ENCODE data around the gene PLCH2. TPM values are rescaled to one million over a fixed set of nuclear protein-coding genes. Genes with fewer than 3 reads are reported as not detected.

Gene PLCH2
- total and polyA plus RNA-seq, 2 of the 13 experiments (the other 11 are each of a cell fraction or from before 2014, with no cell fraction given): 0.15 to 0.67 TPM

DNA sequence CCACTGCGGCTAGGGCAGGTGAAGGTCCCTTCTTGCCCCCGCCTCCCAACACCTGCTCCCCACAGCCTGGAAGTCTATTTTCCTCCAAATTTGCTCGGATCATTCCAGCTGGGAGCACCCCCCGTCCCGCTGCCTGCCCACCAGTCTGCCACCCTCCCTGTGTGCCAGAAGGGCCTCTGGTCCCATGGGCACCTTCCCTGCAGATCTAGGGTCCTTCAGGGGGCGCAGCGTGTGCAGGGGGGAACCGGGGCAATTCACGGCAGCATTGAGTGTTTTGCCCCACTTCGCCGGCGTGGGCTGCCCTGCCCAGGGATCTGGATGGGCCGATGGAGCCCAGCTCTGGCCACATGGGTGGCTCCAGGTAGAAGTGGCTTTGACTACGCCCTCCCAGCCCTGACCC is 37.4 kb upstream of the PLCH2 start:
- ChIA-PET CTCF (ENCODE audit: low intra/inter-chr PET ratio, low total read pairs) (no interaction called here), POLR2A (no interaction called here)
- Histone ChIP-seq H3K4me3 (replicated peaks in 1 of 3; ENCODE audit: insufficient read depth in 1 of 3, low read depth in 2 of 3, low read length in 3 of 3) (no peak overlapping the region), H3K4me2 (ENCODE audit: low read depth, low read length) (no peak overlapping the region), H3K36me3 (replicated peaks in 1 of 2; ENCODE audit: control insufficient read depth in 1 of 2, insufficient read depth in 2 of 2, low read length in 2 of 2) (no peaks in the 10 kb centered on the region), H4K20me1 (ENCODE audit: insufficient read depth, low read length) (peaks cover 7% of the 10 kb centered on the region; the same call in 1 of the 2 replicates), H3K27me3 (ENCODE audit: control insufficient read depth in 1 of 2, insufficient read depth in 2 of 2, low read length in 2 of 2) (peaks cover 31 to 75% of the 10 kb centered on the region in 2 experiments), H3K27ac (ENCODE audit: extremely low read length, insufficient read depth, low read length) (no peak overlapping the region), H3K9me3 (ENCODE audit: low read length) (no peaks in the 10 kb centered on the region), H3K9ac (ENCODE audit: insufficient read depth, low read depth, low read length) (no peak overlapping the region), H3K4me1 (ENCODE audit: insufficient read depth, low read length) (no peaks in the 10 kb centered on the region), H3K79me2 (ENCODE audit: insufficient read depth, low read length) (no peaks in the 10 kb centered on the region), H2AFZ (ENCODE audit: low read length) (no peak overlapping the region)
- in situ Hi-C loops (cut with HindIII; ENCODE audit: extremely low pct_ligation_motif_present, low pct_unique_long_range_greater_than_20kb): no loop called here
- DNase-seq (ENCODE audit: low spot score): no peak
- no peak for ATAC-seq
- 11% methylated on average over 7 of the region's 14 CpGs for WGBS (ENCODE audit: low lambda C conversion rate)
- no TSS peak for BruUV-seq (replicated peaks)
- intact Hi-C loops (cut with micrococcal nuclease; ENCODE audit: unreplicated experiment): no loop called here
- FAIRE-seq: no peak
- TF ChIP-seq ZNF441 (CRISPR knock-in tag; IDR thresholded peaks at IDR 0.05; ENCODE audit: borderline replicate concordance): no peak
- TF ChIP-seq, protein P1, sequence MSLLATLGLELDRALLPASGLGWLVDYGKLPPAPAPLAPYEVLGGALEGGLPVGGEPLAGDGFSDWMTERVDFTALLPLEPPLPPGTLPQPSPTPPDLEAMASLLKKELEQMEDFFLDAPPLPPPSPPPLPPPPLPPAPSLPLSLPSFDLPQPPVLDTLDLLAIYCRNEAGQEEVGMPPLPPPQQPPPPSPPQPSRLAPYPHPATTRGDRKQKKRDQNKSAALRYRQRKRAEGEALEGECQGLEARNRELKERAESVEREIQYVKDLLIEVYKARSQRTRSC (CRISPR knock-in tag; IDR thresholded peaks at IDR 0.05; ENCODE audit: low read depth): no peak
- TF ChIP-seq, protein P2, sequence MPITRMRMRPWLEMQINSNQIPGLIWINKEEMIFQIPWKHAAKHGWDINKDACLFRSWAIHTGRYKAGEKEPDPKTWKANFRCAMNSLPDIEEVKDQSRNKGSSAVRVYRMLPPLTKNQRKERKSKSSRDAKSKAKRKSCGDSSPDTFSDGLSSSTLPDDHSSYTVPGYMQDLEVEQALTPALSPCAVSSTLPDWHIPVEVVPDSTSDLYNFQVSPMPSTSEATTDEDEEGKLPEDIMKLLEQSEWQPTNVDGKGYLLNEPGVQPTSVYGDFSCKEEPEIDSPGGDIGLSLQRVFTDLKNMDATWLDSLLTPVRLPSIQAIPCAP (CRISPR knock-in tag; IDR thresholded peaks at IDR 0.05; ENCODE audit: low read depth): no peak
- no peak for TF ChIP-seq SMARCC2 (IDR thresholded peaks at IDR 0.05)
- no peak for TF ChIP-seq ZFAT (CRISPR knock-in tag; conservative IDR thresholded peaks at IDR 0.05)
- TF ChIP-seq RFX3 (CRISPR knock-in tag; IDR thresholded peaks at IDR 0.05): no peak
- TF ChIP-seq PHF5A (CRISPR knock-in tag; IDR thresholded peaks at IDR 0.05; ENCODE audit: low read depth, unreplicated experiment): no peak
- no peak for TF ChIP-seq ZNF3 (CRISPR knock-in tag; IDR thresholded peaks at IDR 0.05)
- TF ChIP-seq, protein P3, sequence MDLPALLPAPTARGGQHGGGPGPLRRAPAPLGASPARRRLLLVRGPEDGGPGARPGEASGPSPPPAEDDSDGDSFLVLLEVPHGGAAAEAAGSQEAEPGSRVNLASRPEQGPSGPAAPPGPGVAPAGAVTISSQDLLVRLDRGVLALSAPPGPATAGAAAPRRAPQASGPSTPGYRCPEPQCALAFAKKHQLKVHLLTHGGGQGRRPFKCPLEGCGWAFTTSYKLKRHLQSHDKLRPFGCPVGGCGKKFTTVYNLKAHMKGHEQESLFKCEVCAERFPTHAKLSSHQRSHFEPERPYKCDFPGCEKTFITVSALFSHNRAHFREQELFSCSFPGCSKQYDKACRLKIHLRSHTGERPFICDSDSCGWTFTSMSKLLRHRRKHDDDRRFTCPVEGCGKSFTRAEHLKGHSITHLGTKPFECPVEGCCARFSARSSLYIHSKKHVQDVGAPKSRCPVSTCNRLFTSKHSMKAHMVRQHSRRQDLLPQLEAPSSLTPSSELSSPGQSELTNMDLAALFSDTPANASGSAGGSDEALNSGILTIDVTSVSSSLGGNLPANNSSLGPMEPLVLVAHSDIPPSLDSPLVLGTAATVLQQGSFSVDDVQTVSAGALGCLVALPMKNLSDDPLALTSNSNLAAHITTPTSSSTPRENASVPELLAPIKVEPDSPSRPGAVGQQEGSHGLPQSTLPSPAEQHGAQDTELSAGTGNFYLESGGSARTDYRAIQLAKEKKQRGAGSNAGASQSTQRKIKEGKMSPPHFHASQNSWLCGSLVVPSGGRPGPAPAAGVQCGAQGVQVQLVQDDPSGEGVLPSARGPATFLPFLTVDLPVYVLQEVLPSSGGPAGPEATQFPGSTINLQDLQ (CRISPR knock-in tag; IDR thresholded peaks at IDR 0.05): no peak
- TF ChIP-seq, protein P4, sequence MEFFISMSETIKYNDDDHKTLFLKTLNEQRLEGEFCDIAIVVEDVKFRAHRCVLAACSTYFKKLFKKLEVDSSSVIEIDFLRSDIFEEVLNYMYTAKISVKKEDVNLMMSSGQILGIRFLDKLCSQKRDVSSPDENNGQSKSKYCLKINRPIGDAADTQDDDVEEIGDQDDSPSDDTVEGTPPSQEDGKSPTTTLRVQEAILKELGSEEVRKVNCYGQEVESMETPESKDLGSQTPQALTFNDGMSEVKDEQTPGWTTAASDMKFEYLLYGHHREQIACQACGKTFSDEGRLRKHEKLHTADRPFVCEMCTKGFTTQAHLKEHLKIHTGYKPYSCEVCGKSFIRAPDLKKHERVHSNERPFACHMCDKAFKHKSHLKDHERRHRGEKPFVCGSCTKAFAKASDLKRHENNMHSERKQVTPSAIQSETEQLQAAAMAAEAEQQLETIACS (CRISPR knock-in tag; IDR thresholded peaks at IDR 0.05): no peak
- no peak for TF ChIP-seq CC2D1A (CRISPR knock-in tag; IDR thresholded peaks at IDR 0.05)
- no peak for TF ChIP-seq ZNF790 (CRISPR knock-in tag; IDR thresholded peaks at IDR 0.05; ENCODE audit: borderline replicate concordance)
- no peak for TF ChIP-seq NFYB (CRISPR knock-in tag; IDR thresholded peaks at IDR 0.05)
- TF ChIP-seq, protein P5, sequence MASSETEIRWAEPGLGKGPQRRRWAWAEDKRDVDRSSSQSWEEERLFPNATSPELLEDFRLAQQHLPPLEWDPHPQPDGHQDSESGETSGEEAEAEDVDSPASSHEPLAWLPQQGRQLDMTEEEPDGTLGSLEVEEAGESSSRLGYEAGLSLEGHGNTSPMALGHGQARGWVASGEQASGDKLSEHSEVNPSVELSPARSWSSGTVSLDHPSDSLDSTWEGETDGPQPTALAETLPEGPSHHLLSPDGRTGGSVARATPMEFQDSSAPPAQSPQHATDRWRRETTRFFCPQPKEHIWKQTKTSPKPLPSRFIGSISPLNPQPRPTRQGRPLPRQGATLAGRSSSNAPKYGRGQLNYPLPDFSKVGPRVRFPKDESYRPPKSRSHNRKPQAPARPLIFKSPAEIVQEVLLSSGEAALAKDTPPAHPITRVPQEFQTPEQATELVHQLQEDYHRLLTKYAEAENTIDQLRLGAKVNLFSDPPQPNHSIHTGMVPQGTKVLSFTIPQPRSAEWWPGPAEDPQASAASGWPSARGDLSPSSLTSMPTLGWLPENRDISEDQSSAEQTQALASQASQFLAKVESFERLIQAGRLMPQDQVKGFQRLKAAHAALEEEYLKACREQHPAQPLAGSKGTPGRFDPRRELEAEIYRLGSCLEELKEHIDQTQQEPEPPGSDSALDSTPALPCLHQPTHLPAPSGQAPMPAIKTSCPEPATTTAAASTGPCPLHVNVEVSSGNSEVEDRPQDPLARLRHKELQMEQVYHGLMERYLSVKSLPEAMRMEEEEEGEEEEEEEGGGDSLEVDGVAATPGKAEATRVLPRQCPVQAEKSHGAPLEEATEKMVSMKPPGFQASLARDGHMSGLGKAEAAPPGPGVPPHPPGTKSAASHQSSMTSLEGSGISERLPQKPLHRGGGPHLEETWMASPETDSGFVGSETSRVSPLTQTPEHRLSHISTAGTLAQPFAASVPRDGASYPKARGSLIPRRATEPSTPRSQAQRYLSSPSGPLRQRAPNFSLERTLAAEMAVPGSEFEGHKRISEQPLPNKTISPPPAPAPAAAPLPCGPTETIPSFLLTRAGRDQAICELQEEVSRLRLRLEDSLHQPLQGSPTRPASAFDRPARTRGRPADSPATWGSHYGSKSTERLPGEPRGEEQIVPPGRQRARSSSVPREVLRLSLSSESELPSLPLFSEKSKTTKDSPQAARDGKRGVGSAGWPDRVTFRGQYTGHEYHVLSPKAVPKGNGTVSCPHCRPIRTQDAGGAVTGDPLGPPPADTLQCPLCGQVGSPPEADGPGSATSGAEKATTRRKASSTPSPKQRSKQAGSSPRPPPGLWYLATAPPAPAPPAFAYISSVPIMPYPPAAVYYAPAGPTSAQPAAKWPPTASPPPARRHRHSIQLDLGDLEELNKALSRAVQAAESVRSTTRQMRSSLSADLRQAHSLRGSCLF (CRISPR knock-in tag; IDR thresholded peaks at IDR 0.05; ENCODE audit: borderline replicate concordance): no peak
- no peak for TF ChIP-seq ZFX (CRISPR knock-in tag; IDR thresholded peaks at IDR 0.05; ENCODE audit: low read depth)
- no peak for TF ChIP-seq ZNF570 (CRISPR knock-in tag; IDR thresholded peaks at IDR 0.05; ENCODE audit: borderline replicate concordance)

All from HepG2 (cell line).